Transverse colon (tissue), 4 donors: ENCODE results near the gene ATAT1. TPM values are rescaled to one million over a fixed set of nuclear protein-coding genes. Genes with fewer than 3 reads are reported as not detected.
"Not testable (repeated sequence)": the region's sequence is repeated elsewhere in the genome, so short reads cannot be mapped to it uniquely, and the experiment has no call there.

Source experiments
- DNase-seq: peaks from one replicate; pipeline ENCODE4 v3.0.0-alpha.2; 2019
- H3K27ac ChIP-seq, 4 donors: fragments of 200-600 bp; sonication (generic); 2 replicates each; pipeline ENCODE4 v1.5.1; 2016 to 2018; ENCODE audit warnings: inconsistent platforms in 4 of 4
- H3K27me3 ChIP-seq: fragments of 200-600 bp; sonication (generic); 2 replicates; pipeline ENCODE4 v1.5.1; 2017; ENCODE audit warnings: inconsistent platforms
- H3K36me3 ChIP-seq, 4 donors: fragments of 200-600 bp; sonication (generic); 2 replicates each; pipeline ENCODE4 v1.5.1; 2017 to 2019; ENCODE audit warnings: inconsistent platforms in 4 of 4
- H3K4me1 ChIP-seq, 4 donors: fragments of 200-600 bp; sonication (generic); 2 replicates each; pipeline ENCODE4 v1.5.1; 2017 to 2020; ENCODE audit warnings: inconsistent platforms in 4 of 4
- H3K4me3 ChIP-seq, 4 donors: fragments of 200-600 bp; sonication (generic); 1 replicate in 1 of 4; 2 replicates in 3 of 4; pipeline versions ENCODE4 v1.5.1 to v1.6.1; 2017 to 2019; ENCODE audit warnings: inconsistent platforms in 4 of 4
- H3K9me3 ChIP-seq, 2 donors: fragments of 200-600 bp; sonication (generic); 2 replicates each; pipeline ENCODE4 v1.5.1; 2017 to 2019; ENCODE audit warnings: inconsistent platforms in 2 of 2
- CTCF ChIP-seq, 5 experiments: fragments of 200-600 bp in 3 of 5; fragments of 450-650 bp in 2 of 5; sonication (generic) in 3 of 5; IDR thresholded peaks; 1 replicate in 2 of 5; 2 replicates in 3 of 5; pipeline ENCODE4 v1.5.1; 2016 to 2017; ENCODE audit warnings: antibody characterized with exemption in 5 of 5, inconsistent platforms in 3 of 5, mild to moderate bottlenecking in 2 of 5, moderate library complexity in 1 of 5
- EP300 ChIP-seq: sonication (generic); formaldehyde crosslinking; IDR thresholded peaks from one replicate; pipeline ENCODE4 v1.6.1; 2017; ENCODE audit warnings: antibody characterized with exemption, low read depth
- POLR2A ChIP-seq: fragments of 450-650 bp; IDR thresholded peaks from one replicate; pipeline ENCODE4 v1.6.1; 2016; ENCODE audit warnings: antibody characterized with exemption, mild to moderate bottlenecking, moderate library complexity
- POLR2AphosphoS5 ChIP-seq, 3 donors: sonication (generic); formaldehyde crosslinking; IDR thresholded peaks; one replicate each; pipeline ENCODE4 v1.6.1; 2016; ENCODE audit warnings: antibody characterized with exemption in 3 of 3
- WGBS, 2 donors: methylation state at CpG; one replicate each; pipeline ENCODE4 v1.1.5; 2018; ENCODE audit warnings: low coverage in 1 of 2; 5-methylcytosine and 5-hydroxymethylcytosine counted together
- in situ Hi-C, 4 donors: fragments of 200-750 bp; cut with MboI; loops; one replicate each; pipeline versions ENCODE4 v1.15.0 to v1.15.1; 2017; ENCODE audit warnings: low sequenced_read_pairs in 3 of 4, low pct_ligation_motif_present in 1 of 4, low pct_unique_long_range_greater_than_20kb in 1 of 4
- intact Hi-C: fragments of 100-400 bp; cut with DNase I; formaldehyde crosslinking; loops from one replicate; pipeline ENCODE4 v1.15.1; 2023; ENCODE audit warnings: low total_unique reads
- total RNA-seq, 4 donors: library from RNA; depleted of rRNA; stranded (reverse); fragments of >200 nt; gene quantifications; one replicate each; pipeline ENCODE4 v1.1.0, GENCODE V29; 2016

The ATAT1 gene
- total RNA-seq, 4 donors from 2014 or later: 10.6 to 174 (median 22.2) TPM

- Histone ChIP-seq H3K9me3 (no peaks in the 10 kb centered on the region), H3K27me3 (no peaks in the 10 kb centered on the region), H3K27ac (no peak overlapping the region), H3K36me3 (peaks cover 0 to 69% (median 32%) of the 10 kb centered on the region in 4 donors), H3K4me1 (no peaks in the 10 kb centered on the region), H3K4me3 (no peak overlapping the region)
- 91 to 97% methylated on average over 8 to 19 of the region's 19 CpGs for WGBS, 2 donors
- in situ Hi-C loops: no loop called here
- intact Hi-C loops: no loop called here
- DNase-seq: no peak
- no peak for TF ChIP-seq EP300
- TF ChIP-seq CTCF (IDR thresholded peaks at IDR 0.05): no peak
- TF ChIP-seq POLR2AphosphoS5 (IDR thresholded peaks at IDR 0.05): no peak
- no peak for TF ChIP-seq POLR2A
Measured at GRCh38 chr6:30654798-30655742, 28.4 kb downstream of the ATAT1 start.

GRCh38 chr6:30655743-30656094 is 29.0 kb downstream of the ATAT1 start:
- H3K4me1 ChIP-seq: no peaks in the 10 kb centered on the region
- H3K9me3 ChIP-seq: no peaks in the 10 kb centered on the region
- TF ChIP-seq POLR2AphosphoS5 (IDR thresholded peaks at IDR 0.05) (no peak), POLR2A (no peak), CTCF (IDR thresholded peaks at IDR 0.05) (no peak), EP300 (no peak)
- H3K4me3 ChIP-seq: no peak overlapping the region
- intact Hi-C loops (no loop called here), in situ Hi-C loops (no loop called here)
- no peak overlapping the region for H3K27ac ChIP-seq
- no peak for DNase-seq
- H3K36me3 ChIP-seq: peaks cover 0 to 73% (median 34%) of the 10 kb centered on the region in 4 donors
- no peaks in the 10 kb centered on the region for H3K27me3 ChIP-seq
- WGBS, 2 donors: 96 to 100% methylated on average over 2 to 3 of the region's 3 CpGs

- H3K4me1 ChIP-seq: no peaks in the 10 kb centered on the region
- intact Hi-C loops: no loop called here
- no peaks in the 10 kb centered on the region for H3K9me3 ChIP-seq
- in situ Hi-C loops: no loop called here
- no peak for DNase-seq
- H3K4me3 ChIP-seq: no peak overlapping the region
- H3K36me3 ChIP-seq: peaks cover 0 to 70% (median 35%) of the 10 kb centered on the region in 4 donors
- no peak overlapping the region for H3K27ac ChIP-seq
- TF ChIP-seq POLR2AphosphoS5 (IDR thresholded peaks at IDR 0.05) (no peak), CTCF (IDR thresholded peaks at IDR 0.05) (no peak), POLR2A (no peak), EP300 (no peak)
- no peaks in the 10 kb centered on the region for H3K27me3 ChIP-seq
- WGBS, 2 donors: 86% methylated on average over 6 of the region's 7 CpGs; no CpG with 5 or more reads in 1 of the 2 donors
Measured at GRCh38 chr6:30656513-30656912, 29.8 kb downstream of the ATAT1 start.

GRCh38 chr6:30657454-30657853 is 30.8 kb downstream of the ATAT1 start:
- no peak for DNase-seq
- Histone ChIP-seq H3K36me3 (peaks cover 0 to 72% (median 37%) of the 10 kb centered on the region in 4 donors), H3K9me3 (no peaks in the 10 kb centered on the region), H3K4me1 (no peaks in the 10 kb centered on the region), H3K27ac (no peak overlapping the region), H3K4me3 (no peak overlapping the region), H3K27me3 (no peaks in the 10 kb centered on the region)
- in situ Hi-C loops (no loop called here), intact Hi-C loops (no loop called here)
- TF ChIP-seq POLR2AphosphoS5 (IDR thresholded peaks at IDR 0.05) (no peak), EP300 (no peak)

- DNase-seq, in situ Hi-C loops, intact Hi-C loops, H3K4me1 ChIP-seq, H3K27ac ChIP-seq, H3K4me3 ChIP-seq, H3K9me3 ChIP-seq, H3K27me3 ChIP-seq: not testable (repeated sequence)
- H3K36me3 ChIP-seq: peaks cover 0 to 74% (median 37%) of the 10 kb centered on the region in 4 donors
- 91 to 100% methylated on average over 1 to 5 of the region's 5 CpGs for WGBS, 2 donors
Measured at GRCh38 chr6:30657922-30658321, 31.2 kb downstream of the ATAT1 start.
